Measurements from ENCODE around the gene ROPN1L.
A peak's percentile ranks its signal among the peaks of the same experiment; 100 is the strongest.

ROPN1L gene

DNA sequence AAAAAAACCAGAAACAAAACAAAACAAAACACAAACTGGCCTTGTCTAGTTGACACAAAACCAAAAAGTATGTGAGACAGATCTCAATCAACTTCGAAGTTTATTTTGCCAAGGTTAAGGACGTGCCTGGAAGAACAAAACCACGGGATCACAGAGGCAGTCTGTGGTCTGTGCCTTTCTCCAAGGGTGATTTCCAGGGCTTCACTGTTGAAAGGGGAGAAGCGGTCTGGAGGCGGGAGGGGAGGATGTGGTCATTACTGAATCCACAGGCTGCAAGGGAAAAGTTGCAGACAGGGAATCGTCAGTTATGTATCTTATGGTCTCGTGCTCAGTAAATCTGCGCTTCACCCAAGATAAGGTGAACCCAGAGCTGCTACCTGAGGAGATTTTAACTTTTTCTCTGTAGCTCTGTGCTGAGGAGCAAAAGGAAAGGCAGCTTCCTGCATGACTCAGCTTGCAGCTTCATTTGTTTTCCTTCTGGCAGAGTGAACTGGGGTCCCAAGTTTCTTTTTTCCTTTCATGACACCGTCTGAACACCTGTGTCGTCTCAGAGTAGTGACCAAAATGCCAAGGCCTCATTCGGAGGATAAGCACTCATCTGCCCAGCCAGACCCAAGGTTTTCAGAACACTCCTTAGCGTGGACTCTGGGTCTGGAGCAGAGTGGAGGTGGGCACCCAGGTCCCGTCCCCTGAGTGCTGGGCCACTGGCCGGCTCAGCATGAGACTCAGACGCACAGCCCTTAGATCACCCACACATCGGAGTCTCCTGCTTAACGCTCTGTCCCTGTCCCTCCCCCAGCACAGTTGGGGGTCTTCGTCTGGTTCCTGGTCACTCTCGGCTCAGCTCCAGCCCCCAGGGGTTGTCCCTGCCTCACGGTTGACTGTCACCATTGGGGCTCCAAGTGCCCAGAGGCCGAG lies 25.9 kb downstream of the ROPN1L start:
- H3K4me3 ChIP-seq (ENCODE audit: low read length, poor library complexity, severe bottlenecking), result no peak overlapping the region
- H3K27me3 ChIP-seq (ENCODE audit: insufficient read depth, low read length, poor library complexity, severe bottlenecking), result no peaks in the 10 kb centered on the region
- no peaks in the 10 kb centered on the region for H3F3A ChIP-seq (ENCODE audit: low read depth)
- H3K9me3 ChIP-seq (ENCODE audit: insufficient read depth, low read depth, low read length), result no peaks in the 10 kb centered on the region
- no peaks in the 10 kb centered on the region for H4K20me1 ChIP-seq (ENCODE audit: insufficient read depth, low read length, poor library complexity, severe bottlenecking)
- no peak overlapping the region for H2AFZ ChIP-seq (ENCODE audit: low read length)
- no peaks in the 10 kb centered on the region for H3K79me2 ChIP-seq (ENCODE audit: insufficient read depth, low read length)
- no peaks in the 10 kb centered on the region for H3K36me3 ChIP-seq (ENCODE audit: insufficient read depth, low read length)
- H3K9me2 ChIP-seq (replicated peaks; ENCODE audit: low read depth, low read length), result no peaks in the 10 kb centered on the region
- peaks cover 14% of the 10 kb centered on the region for H3K4me1 ChIP-seq (ENCODE audit: insufficient read depth, low read length, poor library complexity, severe bottlenecking)
- peak overlapping the region; percentile 34 for H3K4me2 ChIP-seq (ENCODE audit: low read depth, low read length, poor library complexity, severe bottlenecking)
- peak overlapping the region; percentile 13 for H3K9ac ChIP-seq (ENCODE audit: low read depth, low read length, poor library complexity, severe bottlenecking)
- no peak for TF ChIP-seq EZH2phosphoT487 (IDR thresholded peaks at IDR 0.05; ENCODE audit: borderline replicate concordance)
- TF ChIP-seq, protein P1, sequence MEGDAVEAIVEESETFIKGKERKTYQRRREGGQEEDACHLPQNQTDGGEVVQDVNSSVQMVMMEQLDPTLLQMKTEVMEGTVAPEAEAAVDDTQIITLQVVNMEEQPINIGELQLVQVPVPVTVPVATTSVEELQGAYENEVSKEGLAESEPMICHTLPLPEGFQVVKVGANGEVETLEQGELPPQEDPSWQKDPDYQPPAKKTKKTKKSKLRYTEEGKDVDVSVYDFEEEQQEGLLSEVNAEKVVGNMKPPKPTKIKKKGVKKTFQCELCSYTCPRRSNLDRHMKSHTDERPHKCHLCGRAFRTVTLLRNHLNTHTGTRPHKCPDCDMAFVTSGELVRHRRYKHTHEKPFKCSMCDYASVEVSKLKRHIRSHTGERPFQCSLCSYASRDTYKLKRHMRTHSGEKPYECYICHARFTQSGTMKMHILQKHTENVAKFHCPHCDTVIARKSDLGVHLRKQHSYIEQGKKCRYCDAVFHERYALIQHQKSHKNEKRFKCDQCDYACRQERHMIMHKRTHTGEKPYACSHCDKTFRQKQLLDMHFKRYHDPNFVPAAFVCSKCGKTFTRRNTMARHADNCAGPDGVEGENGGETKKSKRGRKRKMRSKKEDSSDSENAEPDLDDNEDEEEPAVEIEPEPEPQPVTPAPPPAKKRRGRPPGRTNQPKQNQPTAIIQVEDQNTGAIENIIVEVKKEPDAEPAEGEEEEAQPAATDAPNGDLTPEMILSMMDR (conservative IDR thresholded peaks at IDR 0.05; ENCODE audit: low read length), result no peak

DNA sequence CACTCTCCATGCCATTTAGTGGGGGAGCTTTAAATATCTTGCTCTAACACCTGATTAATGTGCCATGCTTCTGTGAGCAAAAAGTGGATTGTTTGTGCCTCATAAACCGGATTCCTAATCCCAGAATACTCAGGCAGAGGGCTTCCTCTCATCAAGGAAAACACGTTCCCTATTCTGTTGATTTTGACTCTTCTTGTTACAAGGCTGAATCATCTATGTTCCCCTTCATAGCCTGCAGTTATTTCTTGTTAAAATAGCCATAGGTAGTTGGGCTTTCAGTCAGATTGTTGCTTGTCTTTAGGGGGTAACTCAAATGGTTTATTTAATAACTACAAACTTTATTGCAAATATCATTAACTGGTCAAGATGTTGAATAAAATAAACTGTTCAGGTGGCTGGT lies 26.6 kb downstream of the ROPN1L start:
- H3K36me3 ChIP-seq (ENCODE audit: insufficient read depth, low read length), result no peaks in the 10 kb centered on the region
- H3F3A ChIP-seq (ENCODE audit: low read depth), result no peaks in the 10 kb centered on the region
- H3K9ac ChIP-seq (ENCODE audit: low read depth, low read length, poor library complexity, severe bottlenecking), result no peak overlapping the region
- TF ChIP-seq, protein P1 (conservative IDR thresholded peaks at IDR 0.05; ENCODE audit: low read length), result no peak
- no peak for TF ChIP-seq EZH2phosphoT487 (IDR thresholded peaks at IDR 0.05; ENCODE audit: borderline replicate concordance)
- no peak overlapping the region for H3K4me3 ChIP-seq (ENCODE audit: low read length, poor library complexity, severe bottlenecking)
- no peaks in the 10 kb centered on the region for H3K79me2 ChIP-seq (ENCODE audit: insufficient read depth, low read length)
- no peak overlapping the region for H2AFZ ChIP-seq (ENCODE audit: low read length)
- no peak overlapping the region for H3K4me2 ChIP-seq (ENCODE audit: low read depth, low read length, poor library complexity, severe bottlenecking)
- no peaks in the 10 kb centered on the region for H4K20me1 ChIP-seq (ENCODE audit: insufficient read depth, low read length, poor library complexity, severe bottlenecking)
- peaks cover 14% of the 10 kb centered on the region for H3K4me1 ChIP-seq (ENCODE audit: insufficient read depth, low read length, poor library complexity, severe bottlenecking)
- H3K9me3 ChIP-seq (ENCODE audit: insufficient read depth, low read depth, low read length), result no peaks in the 10 kb centered on the region
- no peaks in the 10 kb centered on the region for H3K9me2 ChIP-seq (replicated peaks; ENCODE audit: low read depth, low read length)
- H3K27me3 ChIP-seq (ENCODE audit: insufficient read depth, low read length, poor library complexity, severe bottlenecking), result no peaks in the 10 kb centered on the region

DNA sequence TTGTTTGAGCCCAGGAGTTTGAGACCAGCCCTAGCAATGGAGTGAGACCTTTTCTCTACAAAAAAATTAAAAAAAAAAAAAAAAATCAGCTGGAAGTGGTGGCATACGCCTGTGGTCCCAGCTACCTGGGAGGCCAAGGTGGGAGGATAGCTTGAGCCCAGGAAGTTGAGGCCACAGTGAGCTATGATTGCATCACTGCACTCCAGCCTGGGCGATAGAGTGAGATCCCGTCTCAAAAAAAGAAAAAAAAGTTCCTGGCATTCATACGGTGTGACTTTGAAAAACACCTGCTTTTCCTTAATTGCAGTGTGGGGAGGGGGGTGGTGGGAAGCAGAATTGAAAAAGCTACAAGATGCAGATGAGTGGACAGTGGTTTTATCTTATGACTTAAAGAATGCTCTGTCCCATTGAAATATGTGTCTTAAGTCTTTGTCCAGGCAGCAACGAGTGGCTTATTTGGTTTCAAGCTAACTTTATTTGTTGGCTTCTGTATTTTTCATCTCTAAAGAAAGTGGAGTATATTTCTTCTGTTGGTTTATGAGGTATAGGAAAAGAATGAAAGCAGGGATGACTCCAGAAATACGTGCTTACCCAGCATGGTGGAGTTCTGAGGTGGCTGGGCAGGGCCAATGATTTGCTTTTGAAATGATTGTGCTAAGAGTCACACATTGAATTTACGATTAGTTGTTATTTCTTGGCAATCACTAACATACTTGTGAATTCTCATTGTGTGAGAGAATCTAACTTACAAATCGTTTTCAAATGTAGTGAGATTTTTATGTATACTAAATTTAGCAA lies 27.8 kb downstream of the ROPN1L start:
- Histone ChIP-seq H3K9ac (ENCODE audit: low read depth, low read length, poor library complexity, severe bottlenecking) (no peak overlapping the region), H2AFZ (ENCODE audit: low read length) (no peak overlapping the region), H3K4me1 (ENCODE audit: insufficient read depth, low read length, poor library complexity, severe bottlenecking) (peaks cover 14% of the 10 kb centered on the region), H3K36me3 (ENCODE audit: insufficient read depth, low read length) (no peaks in the 10 kb centered on the region), H3K9me2 (replicated peaks; ENCODE audit: low read depth, low read length) (no peaks in the 10 kb centered on the region), H3K79me2 (ENCODE audit: insufficient read depth, low read length) (no peaks in the 10 kb centered on the region), H3K9me3 (ENCODE audit: insufficient read depth, low read depth, low read length) (no peaks in the 10 kb centered on the region), H3K4me3 (ENCODE audit: low read length, poor library complexity, severe bottlenecking) (no peak overlapping the region), H3F3A (ENCODE audit: low read depth) (no peaks in the 10 kb centered on the region), H3K4me2 (ENCODE audit: low read depth, low read length, poor library complexity, severe bottlenecking) (no peak overlapping the region), H4K20me1 (ENCODE audit: insufficient read depth, low read length, poor library complexity, severe bottlenecking) (no peaks in the 10 kb centered on the region), H3K27me3 (ENCODE audit: insufficient read depth, low read length, poor library complexity, severe bottlenecking) (no peaks in the 10 kb centered on the region)
- TF ChIP-seq, protein P1 (conservative IDR thresholded peaks at IDR 0.05; ENCODE audit: low read length), result no peak
- TF ChIP-seq EZH2phosphoT487 (IDR thresholded peaks at IDR 0.05; ENCODE audit: borderline replicate concordance), result no peak
